ENCODE results near the gene POLR1C.
A peak's percentile ranks its signal among the peaks of the same experiment; 100 is the strongest.
"Not testable (repeated sequence)": the region's sequence is repeated elsewhere in the genome, so short reads cannot be mapped to it uniquely, and the experiment has no call there.

Gene POLR1C

DNA sequence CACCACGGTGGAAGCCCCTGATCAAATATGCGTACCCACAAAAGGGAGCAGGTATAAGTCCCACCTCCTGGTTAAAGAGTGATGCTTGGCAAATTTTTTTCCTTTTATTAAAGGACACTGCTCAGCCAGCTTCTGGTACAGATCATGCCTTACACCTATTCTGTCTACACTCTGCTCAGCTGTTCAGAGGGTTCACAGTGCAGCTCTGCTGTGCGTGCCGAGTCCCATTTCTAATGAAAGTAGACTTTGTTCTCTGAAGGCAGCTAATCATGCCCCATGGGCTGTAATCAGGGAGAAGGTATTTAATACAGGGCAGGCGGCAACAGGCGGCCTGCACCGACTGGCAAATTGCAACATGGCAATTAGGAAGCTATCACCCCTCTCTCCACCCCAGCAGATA is 23.1 kb upstream of the POLR1C start:
- no peak overlapping the region for H3K27ac ChIP-seq
- no peak overlapping the region for H3K4me3 ChIP-seq
- no peak for DNase-seq (ENCODE audit: low spot score)
- TF ChIP-seq, protein P1, sequence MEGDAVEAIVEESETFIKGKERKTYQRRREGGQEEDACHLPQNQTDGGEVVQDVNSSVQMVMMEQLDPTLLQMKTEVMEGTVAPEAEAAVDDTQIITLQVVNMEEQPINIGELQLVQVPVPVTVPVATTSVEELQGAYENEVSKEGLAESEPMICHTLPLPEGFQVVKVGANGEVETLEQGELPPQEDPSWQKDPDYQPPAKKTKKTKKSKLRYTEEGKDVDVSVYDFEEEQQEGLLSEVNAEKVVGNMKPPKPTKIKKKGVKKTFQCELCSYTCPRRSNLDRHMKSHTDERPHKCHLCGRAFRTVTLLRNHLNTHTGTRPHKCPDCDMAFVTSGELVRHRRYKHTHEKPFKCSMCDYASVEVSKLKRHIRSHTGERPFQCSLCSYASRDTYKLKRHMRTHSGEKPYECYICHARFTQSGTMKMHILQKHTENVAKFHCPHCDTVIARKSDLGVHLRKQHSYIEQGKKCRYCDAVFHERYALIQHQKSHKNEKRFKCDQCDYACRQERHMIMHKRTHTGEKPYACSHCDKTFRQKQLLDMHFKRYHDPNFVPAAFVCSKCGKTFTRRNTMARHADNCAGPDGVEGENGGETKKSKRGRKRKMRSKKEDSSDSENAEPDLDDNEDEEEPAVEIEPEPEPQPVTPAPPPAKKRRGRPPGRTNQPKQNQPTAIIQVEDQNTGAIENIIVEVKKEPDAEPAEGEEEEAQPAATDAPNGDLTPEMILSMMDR (IDR thresholded peaks at IDR 0.05), result no peak

DNA sequence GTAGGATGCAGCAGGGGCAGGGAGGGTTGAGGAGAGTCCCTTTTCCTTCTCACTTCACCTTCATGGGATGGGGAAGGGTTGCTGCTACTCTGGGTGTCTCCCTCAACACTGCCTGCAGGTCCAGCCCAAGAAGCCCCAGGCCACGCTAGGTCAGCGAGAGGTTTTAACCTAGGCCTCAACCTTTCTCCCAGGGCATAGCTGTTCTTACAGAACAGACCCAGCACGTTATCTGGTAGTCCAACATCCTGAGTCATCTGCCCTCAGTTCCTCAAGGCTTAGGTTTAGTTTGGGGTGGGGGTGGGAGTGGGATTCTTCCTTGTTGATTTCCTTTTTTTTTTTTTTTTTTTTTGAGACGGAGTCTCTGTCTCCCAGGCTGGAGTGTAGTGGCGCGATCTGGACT is 22.6 kb upstream of the POLR1C start:
- H3K4me3 ChIP-seq, result no peak overlapping the region
- no peak for DNase-seq (ENCODE audit: low spot score)
- H3K27ac ChIP-seq, result no peak overlapping the region
- TF ChIP-seq, protein P1 (IDR thresholded peaks at IDR 0.05), result no peak

DNA sequence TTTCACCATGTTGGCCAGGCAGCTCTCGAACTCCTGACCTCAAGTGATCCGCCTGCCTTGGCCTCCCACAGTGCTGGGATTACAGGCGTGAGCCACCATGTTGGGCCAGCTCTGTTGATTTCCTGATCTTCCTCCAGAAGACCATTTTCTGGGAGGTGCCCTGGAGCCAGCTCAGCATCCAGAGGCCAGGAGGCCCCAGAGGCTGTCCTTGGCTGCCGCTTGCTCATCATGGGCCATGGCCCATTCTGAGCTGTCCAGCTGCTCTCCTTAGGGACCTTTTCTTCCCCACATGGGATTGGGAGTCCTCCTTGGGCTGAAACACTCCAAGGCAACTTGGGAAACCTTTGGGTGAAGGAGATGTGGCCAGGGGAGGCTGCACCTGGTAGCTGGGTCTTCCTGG is 22.1 kb upstream of the POLR1C start:
- TF ChIP-seq, protein P1 (IDR thresholded peaks at IDR 0.05), result no peak
- H3K27ac ChIP-seq, result no peak overlapping the region
- DNase-seq (ENCODE audit: low spot score), result no peak
- no peak overlapping the region for H3K4me3 ChIP-seq

DNA sequence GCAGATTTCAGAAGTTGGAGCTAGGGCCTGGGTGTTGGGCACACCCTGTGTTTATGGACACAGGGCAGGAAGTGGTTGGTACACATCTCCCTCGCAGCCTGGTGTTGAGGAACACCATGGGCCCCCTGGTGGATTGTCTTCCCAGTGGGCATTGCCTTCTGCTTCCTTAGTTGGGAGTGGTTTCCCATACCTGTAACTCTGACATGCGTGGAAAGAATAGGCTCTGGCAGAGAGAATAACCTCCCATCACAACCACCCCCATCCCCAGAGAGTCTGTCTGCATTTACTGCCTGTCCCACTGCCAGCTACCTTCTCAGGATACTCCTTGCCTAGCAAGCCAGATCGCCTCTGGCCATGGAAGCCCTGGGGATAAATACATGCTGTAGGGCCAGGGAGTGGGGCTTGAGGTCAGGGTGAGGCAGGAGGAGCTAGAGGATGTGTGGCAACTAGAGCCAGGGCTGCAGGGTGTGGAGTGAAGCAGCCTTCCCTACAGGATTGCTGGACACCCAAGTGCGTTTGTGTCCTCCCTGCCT is 21.4 kb upstream of the POLR1C start:
- Histone ChIP-seq H3K4me3 (no peak overlapping the region), H3K27ac (no peak overlapping the region)
- no peak for DNase-seq (ENCODE audit: low spot score)
- TF ChIP-seq, protein P1 (IDR thresholded peaks at IDR 0.05), result no peak

DNA sequence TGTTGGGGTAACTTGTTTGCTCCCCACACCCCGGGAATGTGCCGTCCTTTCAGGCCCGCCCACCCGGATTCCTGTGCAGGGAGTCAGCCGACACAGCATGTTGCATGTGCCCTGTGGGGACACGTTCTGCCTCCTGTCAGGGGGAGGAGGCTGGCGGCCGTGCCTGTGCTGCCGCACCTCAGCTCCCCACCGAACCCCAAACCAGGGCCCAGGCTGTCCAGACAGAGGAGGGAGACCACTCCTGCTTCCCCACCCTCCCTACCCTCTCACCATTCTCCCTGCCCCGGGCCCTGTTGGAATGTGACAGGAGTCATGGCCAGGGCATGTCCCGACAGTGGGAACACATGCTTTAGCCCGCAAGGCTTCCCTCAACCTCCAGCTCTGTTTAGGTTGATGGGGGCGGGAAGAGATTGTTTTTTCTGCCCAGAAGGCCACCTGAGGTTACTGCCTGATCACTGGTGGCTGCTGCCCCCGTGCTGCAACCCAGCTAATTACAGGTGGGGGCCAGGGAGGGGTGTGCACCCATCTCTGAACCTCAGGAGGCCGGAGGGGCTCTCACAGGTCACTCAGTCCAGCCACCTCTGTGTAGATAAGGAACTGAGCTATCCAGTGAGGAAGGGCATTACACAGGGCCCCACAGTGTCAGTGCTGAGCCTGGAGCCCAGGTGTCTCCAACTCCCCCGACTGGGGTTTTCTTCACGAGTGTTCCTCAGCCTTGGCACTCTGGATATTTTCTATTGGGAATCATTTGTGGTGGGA is 20.3 kb upstream of the POLR1C start:
- DNase-seq (ENCODE audit: low spot score), result no peak
- TF ChIP-seq, protein P1 (IDR thresholded peaks at IDR 0.05), result peak; percentile 29
- H3K4me3 ChIP-seq, result peak overlapping the region; percentile 19
- H3K27ac ChIP-seq, result peak overlapping the region in 1 of 2 donors; percentile 26

DNA sequence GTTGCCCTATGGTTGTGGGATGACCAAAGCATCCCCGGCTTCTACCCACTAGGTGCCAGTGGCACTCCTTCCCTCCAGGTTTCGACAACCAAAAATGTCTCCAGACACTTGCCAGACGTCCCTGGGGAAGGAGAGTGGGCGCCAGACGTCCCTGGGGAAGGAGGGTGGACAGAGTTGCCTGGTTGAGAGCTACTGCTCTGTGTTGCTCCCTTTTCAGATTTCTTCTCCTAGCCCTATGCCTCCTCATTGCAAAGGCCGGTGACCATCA is 19.8 kb upstream of the POLR1C start:
- H3K4me3 ChIP-seq, result no peak overlapping the region
- no peak for DNase-seq (ENCODE audit: low spot score)
- H3K27ac ChIP-seq, result peak overlapping the region in 1 of 2 donors; percentile 26
- TF ChIP-seq, protein P1 (IDR thresholded peaks at IDR 0.05), result no peak

DNA sequence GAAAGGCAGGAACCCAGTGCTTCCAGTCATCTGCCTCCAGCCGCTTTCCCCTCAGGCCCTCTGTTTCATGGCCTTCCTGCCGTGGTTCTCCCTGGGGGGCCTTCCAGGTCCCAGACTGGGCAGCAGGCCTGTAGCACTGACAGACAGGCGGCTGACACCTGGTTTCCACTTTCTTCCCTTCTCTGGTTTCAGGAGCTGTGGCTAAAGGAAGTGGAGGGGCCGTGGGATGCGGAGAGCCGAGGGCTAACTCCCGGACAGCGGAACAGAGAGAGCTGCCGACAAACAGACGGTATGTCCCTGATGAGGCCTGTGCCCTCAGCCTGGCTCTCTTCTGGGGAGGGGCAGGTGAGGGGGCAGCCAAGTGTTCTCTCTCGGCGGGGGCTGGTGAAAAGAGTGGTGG is 19.2 kb upstream of the POLR1C start:
- no peak overlapping the region for H3K27ac ChIP-seq
- TF ChIP-seq, protein P1 (IDR thresholded peaks at IDR 0.05), result no peak
- DNase-seq (ENCODE audit: low spot score), result no peak
- no peak overlapping the region for H3K4me3 ChIP-seq

DNA sequence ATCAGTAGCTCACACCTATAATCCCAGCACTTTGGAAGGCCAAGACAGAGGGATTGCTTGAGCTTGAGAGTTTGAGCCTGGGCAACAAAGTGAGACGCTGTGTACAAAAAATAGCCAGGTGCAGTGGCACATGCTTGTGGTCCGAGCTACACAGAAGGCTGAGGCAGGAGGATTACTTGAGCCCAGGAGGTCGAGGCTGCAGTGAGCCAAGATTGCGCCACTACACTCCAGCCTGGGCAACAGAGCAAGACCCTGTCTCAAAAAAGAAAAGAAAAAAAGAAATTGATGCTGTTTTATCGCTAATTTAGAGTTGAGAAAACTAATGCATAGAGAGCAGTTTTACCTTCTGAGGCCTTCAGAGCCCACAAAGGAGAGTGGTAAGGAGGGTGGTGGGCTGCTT is 18.6 kb upstream of the POLR1C start:
- H3K27ac ChIP-seq; H3K4me3 ChIP-seq; DNase-seq (ENCODE audit: low spot score): not testable (repeated sequence)
